ENCODE measurements around the gene AGPAT2. TPM values are rescaled to one million over a fixed set of nuclear protein-coding genes. Genes with fewer than 3 reads are reported as not detected.
"Not testable (repeated sequence)": the region's sequence is repeated elsewhere in the genome, so short reads cannot be mapped to it uniquely, and the experiment has no call there.

Gene AGPAT2
- total RNA-seq, 1 donor from 2014 or later = 16.6 TPM

GRCh38 chr9:136642439-136642921 lies 44.8 kb downstream of the AGPAT2 start:
- CTCF ChIA-PET = no interaction called here
- no peak for TF ChIP-seq CTCF (IDR thresholded peaks at IDR 0.05)
- Mint-ChIP-seq H3K9me3 (no peaks in the 10 kb centered on the region), H3K4me1 (peaks cover 24% of the 10 kb centered on the region), H3K4me3 (no peak overlapping the region), H3K27ac (no peak overlapping the region), H3K27me3 (peaks cover 17% of the 10 kb centered on the region), H3K36me3 (ENCODE audit: low read depth) (no peaks in the 10 kb centered on the region)
- POLR2A ChIA-PET = no interaction called here
- DNase-seq (no peak), ATAC-seq (ENCODE audit: low read depth) (no peak)
- intact Hi-C loops (cut with micrococcal nuclease) = no loop called here

- Mint-ChIP-seq H3K27ac (no peak overlapping the region), H3K36me3 (ENCODE audit: low read depth) (no peaks in the 10 kb centered on the region), H3K4me3 (no peak overlapping the region), H3K9me3 (no peaks in the 10 kb centered on the region), H3K4me1 (peaks cover 18% of the 10 kb centered on the region), H3K27me3 (peaks cover 14% of the 10 kb centered on the region)
- no peak for ATAC-seq (ENCODE audit: low read depth)
- no peak for TF ChIP-seq CTCF (IDR thresholded peaks at IDR 0.05)
- CTCF ChIA-PET = no interaction called here
- intact Hi-C loops (cut with micrococcal nuclease) = no loop called here
- POLR2A ChIA-PET = no interaction called here
- no peak for DNase-seq
Measured at GRCh38 chr9:136640171-136641111, 46.8 kb downstream of the AGPAT2 start.

- DNase-seq (no peak), ATAC-seq (ENCODE audit: low read depth) (no peak)
- no peaks in the 10 kb centered on the region for H3K36me3 Mint-ChIP-seq (ENCODE audit: low read depth)
- intact Hi-C loops (cut with micrococcal nuclease) = no loop called here
- CTCF ChIA-PET = no interaction called here
- H3K27ac Mint-ChIP-seq = no peak overlapping the region
- no peaks in the 10 kb centered on the region for H3K9me3 Mint-ChIP-seq
- POLR2A ChIA-PET = no interaction called here
- H3K27me3 Mint-ChIP-seq = peaks cover 3% of the 10 kb centered on the region
- no peak for TF ChIP-seq CTCF (IDR thresholded peaks at IDR 0.05)
- H3K4me3 Mint-ChIP-seq = no peak overlapping the region
- H3K4me1 Mint-ChIP-seq = no peaks in the 10 kb centered on the region
Measured at GRCh38 chr9:136634904-136635303, 52.4 kb downstream of the AGPAT2 start.

- DNase-seq = peak; percentile 17
- ATAC-seq (ENCODE audit: low read depth); POLR2A ChIA-PET; H3K27ac Mint-ChIP-seq; intact Hi-C loops (cut with micrococcal nuclease); H3K9me3 Mint-ChIP-seq; H3K4me1 Mint-ChIP-seq; H3K36me3 Mint-ChIP-seq (ENCODE audit: low read depth); H3K4me3 Mint-ChIP-seq: not testable (repeated sequence)
- peaks cover 11% of the 10 kb centered on the region for H3K27me3 Mint-ChIP-seq
- CTCF ChIA-PET = interaction anchor here (1.4 kb wide), 3 partner anchors 144 to 148 kb away, joined by 3 to 37 read pairs (median 17); no protein-coding TSS in a partner anchor
Measured at GRCh38 chr9:136632491-136633106, 54.7 kb downstream of the AGPAT2 start.

- H3K9me3 Mint-ChIP-seq; H3K4me1 Mint-ChIP-seq; ATAC-seq (ENCODE audit: low read depth); H3K27ac Mint-ChIP-seq; H3K36me3 Mint-ChIP-seq (ENCODE audit: low read depth); DNase-seq; H3K4me3 Mint-ChIP-seq; intact Hi-C loops (cut with micrococcal nuclease); POLR2A ChIA-PET: not testable (repeated sequence)
- peaks cover 14% of the 10 kb centered on the region for H3K27me3 Mint-ChIP-seq
- CTCF ChIA-PET = interaction anchor here (0.5 to 1.4 kb wide), 5 partner anchors 41 to 148 kb away, joined by 4 to 37 read pairs (median 4); no protein-coding TSS in a partner anchor
Measured at GRCh38 chr9:136632072-136632471, 55.2 kb downstream of the AGPAT2 start.

Measured in activated B cell treated with CpG ODN at 0.5 μM for 24 hours (primary cell).